HG03045 (cell line): ENCODE results near the gene TP53TG5.

ENCODE experiments used
- ATAC-seq: cut with Tn5 transposase; IDR thresholded peaks from one replicate; pipeline ENCODE4 v1.9.1; 2021; ENCODE audit warnings: mild to moderate bottlenecking, moderate library complexity; ENCODE audit not compliant: unreplicated experiment

TP53TG5 gene

GRCh38 chr20:45336530-45337366 lies 41.4 kb downstream of the TP53TG5 start:
- no peak for ATAC-seq

GRCh38 chr20:45330476-45330875 lies 47.6 kb downstream of the TP53TG5 start:
- no peak for ATAC-seq

- ATAC-seq = no peak
These were observed 48.4 kb downstream of the TP53TG5 start for GRCh38 chr20:45329497-45330319.

- ATAC-seq = no peak
These were observed 49.7 kb downstream of the TP53TG5 start for GRCh38 chr20:45328451-45328850.

GRCh38 chr20:45325371-45325770 lies 52.8 kb downstream of the TP53TG5 start:
- ATAC-seq = no peak

GRCh38 chr20:45323731-45324130 lies 54.4 kb downstream of the TP53TG5 start:
- no peak for ATAC-seq

GRCh38 chr20:45322952-45323383 lies 55.2 kb downstream of the TP53TG5 start:
- ATAC-seq = no peak
